Measurements from ENCODE around the gene WWC2. TPM values are rescaled to one million over a fixed set of nuclear protein-coding genes. Genes with fewer than 3 reads are reported as not detected.
A peak's percentile ranks its signal among the peaks of the same experiment; 100 is the strongest.

WWC2 gene
- total and polyA plus RNA-seq, 2 experiments from 2014 or later: 33.2 to 48.3 TPM

DNA sequence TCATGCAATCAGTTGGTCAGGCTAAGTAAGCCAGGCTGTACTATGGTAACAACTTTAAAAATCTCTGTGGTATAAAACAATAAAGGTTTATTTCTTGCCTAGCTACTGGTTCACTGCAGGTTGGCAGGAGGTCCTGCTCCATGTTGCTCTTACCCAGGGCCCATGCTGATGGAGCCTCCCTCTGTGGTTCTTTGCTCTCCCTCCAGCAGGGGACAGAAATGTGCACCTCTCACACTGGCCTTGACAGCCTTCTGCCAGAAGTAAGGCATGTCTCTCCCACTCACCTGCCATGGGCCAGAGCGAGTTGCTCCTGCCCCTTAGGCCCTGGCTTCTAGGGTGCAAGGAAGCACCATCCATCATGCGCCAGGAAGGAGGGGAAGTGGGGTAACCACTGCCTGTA is 189.9 kb downstream of the WWC2 start:
- no peak overlapping the region for H2AFZ ChIP-seq
- H3K9me2 ChIP-seq (ENCODE audit: insufficient read depth): no peaks in the 10 kb centered on the region
- no peak overlapping the region for H3K9ac ChIP-seq
- 97 to 100% methylated on average over 2 of the region's 2 CpGs for WGBS, 2 experiments (ENCODE audit: low coverage in 1 of 2, low lambda C conversion rate in 2 of 2, missing lambda C conversion rate in 2 of 2)
- no peak for DNase-seq
- H3K4me3 ChIP-seq: no peak overlapping the region
- in situ Hi-C loops (cut with MboI): no loop called here
- peaks cover 12% of the 10 kb centered on the region; the same call in 1 of the 2 replicates for H3F3A ChIP-seq (ENCODE audit: insufficient read depth)
- no peaks in the 10 kb centered on the region for H3K27me3 ChIP-seq (replicated peaks; ENCODE audit: insufficient read depth)
- peaks cover 86% of the 10 kb centered on the region for H3K36me3 ChIP-seq (ENCODE audit: low read depth)
- no peaks in the 10 kb centered on the region for H3K9me3 ChIP-seq (ENCODE audit: low read depth)
- no peak overlapping the region for H3K27ac ChIP-seq
- no peak overlapping the region for H3K4me2 ChIP-seq (ENCODE audit: unreplicated experiment)
- no peaks in the 10 kb centered on the region for H4K20me1 ChIP-seq (ENCODE audit: insufficient read depth)
- peaks cover 11% of the 10 kb centered on the region for H3K4me1 ChIP-seq (ENCODE audit: insufficient read depth)
- TF ChIP-seq EZH2 (IDR thresholded peaks at IDR 0.05; ENCODE audit: insufficient read depth, poor library complexity, severe bottlenecking) (no peak), EZH2phosphoT487 (IDR thresholded peaks at IDR 0.05; ENCODE audit: insufficient read depth, low read depth) (no peak)
- peaks cover 3% of the 10 kb centered on the region; the same call in 1 of the 2 replicates for H3K79me2 ChIP-seq (ENCODE audit: insufficient read depth)

DNA sequence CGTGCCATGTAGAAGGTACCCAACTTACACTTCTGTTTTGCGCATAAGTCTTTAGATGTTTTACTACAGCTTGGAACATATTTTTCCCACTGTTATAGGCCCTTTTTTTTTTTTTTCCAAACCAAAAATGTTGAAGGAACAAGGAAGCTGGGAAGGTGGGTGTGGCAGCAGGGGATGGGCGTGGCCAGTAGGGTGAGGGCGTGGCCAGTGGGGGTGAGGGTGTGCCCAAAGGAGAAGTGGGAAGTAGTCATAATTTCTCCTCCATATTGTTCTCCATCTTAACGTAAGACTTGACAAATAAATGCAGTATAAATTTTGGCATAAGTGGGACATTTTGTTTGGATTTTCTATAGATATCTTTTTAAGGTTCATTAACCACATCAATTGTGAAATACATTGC is 190.6 kb downstream of the WWC2 start:
- Histone ChIP-seq H2AFZ (no peak overlapping the region), H3K4me2 (ENCODE audit: unreplicated experiment) (no peak overlapping the region), H3K36me3 (ENCODE audit: low read depth) (peaks cover 86% of the 10 kb centered on the region), H3K27me3 (replicated peaks; ENCODE audit: insufficient read depth) (no peaks in the 10 kb centered on the region), H3K4me3 (no peak overlapping the region), H3K4me1 (ENCODE audit: insufficient read depth) (peaks cover 8% of the 10 kb centered on the region), H3K27ac (no peak overlapping the region), H4K20me1 (ENCODE audit: insufficient read depth) (0 out of 2 replicates have a peak, but pooled peaks cover 3% of the 10 kb centered on the region), H3K9me2 (ENCODE audit: insufficient read depth) (no peaks in the 10 kb centered on the region), H3K9me3 (ENCODE audit: low read depth) (no peaks in the 10 kb centered on the region), H3F3A (ENCODE audit: insufficient read depth) (peaks cover 6% of the 10 kb centered on the region; the same call in 1 of the 2 replicates), H3K9ac (no peak overlapping the region), H3K79me2 (ENCODE audit: insufficient read depth) (peaks cover 3% of the 10 kb centered on the region; the same call in 1 of the 2 replicates)
- in situ Hi-C loops (cut with MboI): no loop called here
- DNase-seq: peak; percentile 39
- WGBS, 2 experiments (ENCODE audit: low coverage in 1 of 2, low lambda C conversion rate in 2 of 2, missing lambda C conversion rate in 2 of 2): 97 to 99% methylated on average over 5 of the region's 5 CpGs
- TF ChIP-seq EZH2 (IDR thresholded peaks at IDR 0.05; ENCODE audit: insufficient read depth, poor library complexity, severe bottlenecking): no peak
- no peak for TF ChIP-seq EZH2phosphoT487 (IDR thresholded peaks at IDR 0.05; ENCODE audit: insufficient read depth, low read depth)

DNA sequence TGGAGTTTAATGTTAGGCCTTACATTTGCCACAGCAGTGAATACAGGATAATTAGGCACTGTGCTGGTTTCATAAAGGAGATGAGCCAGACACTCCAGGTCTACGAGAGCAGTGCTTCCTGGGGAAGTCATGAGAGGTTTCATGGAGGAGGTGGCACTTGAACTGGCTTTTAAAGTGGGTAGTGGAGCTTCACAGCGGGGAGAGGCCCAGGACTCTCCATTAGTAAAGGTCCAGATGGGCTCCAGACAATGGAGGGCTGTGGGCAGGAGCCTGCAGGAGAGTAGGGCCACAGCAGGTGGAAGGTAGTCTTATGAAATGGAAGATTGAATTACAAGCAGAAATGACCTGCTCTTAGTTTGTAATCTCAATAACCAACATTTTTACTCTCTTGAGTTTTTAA is 192.0 kb downstream of the WWC2 start:
- H3K4me1 ChIP-seq (ENCODE audit: insufficient read depth): no peaks in the 10 kb centered on the region
- TF ChIP-seq EZH2 (IDR thresholded peaks at IDR 0.05; ENCODE audit: insufficient read depth, poor library complexity, severe bottlenecking): no peak
- TF ChIP-seq EZH2phosphoT487 (IDR thresholded peaks at IDR 0.05; ENCODE audit: insufficient read depth, low read depth): no peak
- no peak overlapping the region for H3K9ac ChIP-seq
- H3K4me3 ChIP-seq: no peak overlapping the region
- H3K36me3 ChIP-seq (ENCODE audit: low read depth): peaks cover 88% of the 10 kb centered on the region
- no peaks in the 10 kb centered on the region for H3K9me2 ChIP-seq (ENCODE audit: insufficient read depth)
- no peak overlapping the region for H3K27ac ChIP-seq
- no peaks in the 10 kb centered on the region for H3K9me3 ChIP-seq (ENCODE audit: low read depth)
- 96 to 98% methylated on average over 2 of the region's 2 CpGs for WGBS, 2 experiments (ENCODE audit: low coverage in 1 of 2, low lambda C conversion rate in 2 of 2, missing lambda C conversion rate in 2 of 2)
- H3F3A ChIP-seq (ENCODE audit: insufficient read depth): peaks cover 6% of the 10 kb centered on the region; the same call in 1 of the 2 replicates
- no peak for DNase-seq
- 0 out of 2 replicates have a peak, but pooled peaks cover 4% of the 10 kb centered on the region for H4K20me1 ChIP-seq (ENCODE audit: insufficient read depth)
- H2AFZ ChIP-seq: no peak overlapping the region
- H3K79me2 ChIP-seq (ENCODE audit: insufficient read depth): peaks cover 9% of the 10 kb centered on the region; the same call in 1 of the 2 replicates
- no peak overlapping the region for H3K4me2 ChIP-seq (ENCODE audit: unreplicated experiment)
- H3K27me3 ChIP-seq (replicated peaks; ENCODE audit: insufficient read depth): no peaks in the 10 kb centered on the region
- in situ Hi-C loops (cut with MboI): no loop called here

DNA sequence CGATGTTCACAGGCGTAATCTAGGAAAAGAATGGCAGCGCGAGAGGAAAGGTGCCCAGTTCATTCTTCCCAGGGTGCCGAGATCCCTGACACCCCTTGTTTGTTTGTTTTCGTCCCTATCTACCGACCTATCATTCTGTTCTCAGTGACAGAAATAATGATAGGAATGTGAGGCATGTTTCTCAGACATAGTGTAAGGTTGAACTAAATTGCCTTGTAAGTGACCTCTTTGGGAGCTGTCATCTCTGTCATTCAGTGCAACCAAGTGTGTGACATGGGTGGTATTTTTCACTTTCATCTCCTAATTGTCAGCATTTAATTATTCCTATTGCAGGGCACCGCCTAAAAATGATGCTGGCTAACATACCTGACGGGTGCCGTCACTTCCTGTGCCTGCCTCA is 196.7 kb downstream of the WWC2 start:
- no peaks in the 10 kb centered on the region for H3K9me2 ChIP-seq (ENCODE audit: insufficient read depth)
- H3K4me2 ChIP-seq (ENCODE audit: unreplicated experiment): no peak overlapping the region
- no peak for DNase-seq
- no peaks in the 10 kb centered on the region for H3K4me1 ChIP-seq (ENCODE audit: insufficient read depth)
- 87% methylated on average over 10 of the region's 10 CpGs for WGBS, 2 experiments (ENCODE audit: low coverage in 1 of 2, low lambda C conversion rate in 2 of 2, missing lambda C conversion rate in 2 of 2)
- H3F3A ChIP-seq (ENCODE audit: insufficient read depth): peaks cover 6% of the 10 kb centered on the region; the same call in 1 of the 2 replicates
- H3K27me3 ChIP-seq (replicated peaks; ENCODE audit: insufficient read depth): no peaks in the 10 kb centered on the region
- H3K27ac ChIP-seq: no peak overlapping the region
- H2AFZ ChIP-seq: no peak overlapping the region
- no peaks in the 10 kb centered on the region for H3K9me3 ChIP-seq (ENCODE audit: low read depth)
- H3K36me3 ChIP-seq (ENCODE audit: low read depth): peaks cover 65% of the 10 kb centered on the region
- TF ChIP-seq EZH2phosphoT487 (IDR thresholded peaks at IDR 0.05; ENCODE audit: insufficient read depth, low read depth): no peak
- TF ChIP-seq EZH2 (IDR thresholded peaks at IDR 0.05; ENCODE audit: insufficient read depth, poor library complexity, severe bottlenecking): no peak
- H4K20me1 ChIP-seq (ENCODE audit: insufficient read depth): 0 out of 2 replicates have a peak, but pooled peaks cover 4% of the 10 kb centered on the region
- H3K79me2 ChIP-seq (ENCODE audit: insufficient read depth): peaks cover 9% of the 10 kb centered on the region; the same call in 1 of the 2 replicates
- no peak overlapping the region for H3K4me3 ChIP-seq
- in situ Hi-C loops (cut with MboI): no loop called here
- no peak overlapping the region for H3K9ac ChIP-seq
